AG08395 (cell line): Measurements from ENCODE around the gene MRGPRD.

Experiments used
- DNase-seq: peaks from one replicate; pipeline ENCODE4 v3.0.0; 2012; ENCODE audit warnings: mixed read lengths, low spot score

The MRGPRD gene

GRCh38 chr11:68946416-68947090 lies 34.2 kb downstream of the MRGPRD start:
- peak; percentile 97 for DNase-seq

DNA sequence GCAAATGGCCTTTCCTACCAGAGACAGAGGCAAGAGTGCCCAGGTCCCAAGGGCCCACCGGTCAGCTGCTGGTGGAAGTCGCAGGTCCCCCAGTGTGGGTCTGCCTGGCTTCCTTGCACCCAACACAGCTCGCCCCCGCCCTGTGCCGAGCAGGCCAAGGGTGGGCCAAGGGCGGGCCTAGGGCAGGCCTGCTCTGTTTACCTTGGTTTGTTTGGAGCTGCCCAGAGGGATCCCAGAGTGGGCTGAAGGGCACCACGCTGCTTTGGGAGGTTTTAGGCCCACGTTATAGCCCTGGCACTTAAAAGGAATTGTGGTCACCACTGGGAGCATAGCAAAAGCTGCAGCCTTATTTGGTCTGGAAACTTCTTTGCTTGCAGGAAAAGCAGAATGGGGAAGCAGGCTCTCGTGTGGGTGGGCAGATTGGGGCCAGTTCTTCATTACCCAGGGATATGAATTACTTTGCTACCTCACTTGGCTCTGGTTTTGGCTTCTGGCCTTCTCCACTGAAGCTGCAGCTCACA lies 38.0 kb downstream of the MRGPRD start:
- no peak for DNase-seq

DNA sequence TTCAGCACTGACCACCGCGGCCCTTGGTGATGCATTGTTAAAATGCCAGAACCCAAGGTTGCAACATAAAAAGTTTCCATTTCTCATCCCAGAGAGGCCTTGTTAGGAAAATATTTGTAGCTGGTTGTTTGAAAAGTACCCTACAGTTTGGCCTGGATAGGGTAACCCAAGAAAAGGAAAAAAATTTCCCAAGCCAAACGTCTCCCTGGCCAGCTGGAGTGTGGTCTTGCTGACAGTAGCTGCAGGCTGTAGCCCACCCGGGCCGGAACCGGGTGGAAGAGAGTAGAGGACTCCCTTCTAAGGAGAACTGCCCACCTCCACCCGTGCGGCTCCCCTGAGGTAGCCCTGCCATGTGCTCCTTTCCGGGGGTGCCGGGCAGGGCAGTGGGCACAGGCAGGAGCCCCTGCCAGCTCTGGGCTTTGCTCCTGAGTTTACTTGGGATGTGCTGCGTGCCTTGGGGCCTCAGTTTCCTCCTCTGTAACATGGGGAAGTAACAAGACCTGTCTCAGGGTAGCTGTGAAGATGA lies 38.6 kb downstream of the MRGPRD start:
- peak; percentile 26 for DNase-seq

DNA sequence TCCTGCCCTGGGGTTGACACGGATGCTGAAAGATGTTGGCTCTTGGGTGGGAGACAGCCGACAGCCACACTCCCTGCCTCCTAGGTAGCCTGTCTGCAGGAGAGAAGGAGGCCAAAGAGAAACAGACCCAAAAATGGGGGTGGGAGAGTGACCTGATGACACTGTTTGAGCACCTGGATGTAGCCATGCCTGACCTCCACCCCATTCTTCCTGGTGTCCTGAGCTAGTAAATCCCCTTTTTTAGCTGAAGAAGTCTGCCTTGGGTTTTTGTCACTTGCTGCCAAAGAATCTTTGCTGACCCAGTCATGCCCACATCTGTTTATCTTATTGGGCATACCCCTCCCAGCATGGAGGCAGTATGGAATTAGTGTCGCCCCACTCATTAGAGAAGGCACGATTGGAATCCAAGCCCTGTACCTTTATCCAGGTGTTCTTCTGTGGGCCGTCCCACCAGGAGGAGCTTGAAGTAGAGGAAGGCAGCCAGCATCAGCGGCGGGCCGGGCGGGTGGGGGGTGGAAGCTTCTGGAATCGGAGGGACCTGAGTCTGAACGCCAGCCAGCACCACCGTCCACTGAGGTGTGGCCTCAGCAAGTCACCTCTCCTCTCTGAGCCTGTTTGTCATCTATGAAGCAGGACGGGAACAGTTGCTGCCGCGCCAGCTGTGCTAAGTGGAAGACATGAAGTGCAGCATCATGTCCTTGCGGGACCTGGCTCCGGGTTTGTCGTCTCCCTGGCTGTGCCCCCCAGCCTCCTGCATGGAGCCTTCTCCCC lies 39.3 kb downstream of the MRGPRD start:
- DNase-seq: no peak

DNA sequence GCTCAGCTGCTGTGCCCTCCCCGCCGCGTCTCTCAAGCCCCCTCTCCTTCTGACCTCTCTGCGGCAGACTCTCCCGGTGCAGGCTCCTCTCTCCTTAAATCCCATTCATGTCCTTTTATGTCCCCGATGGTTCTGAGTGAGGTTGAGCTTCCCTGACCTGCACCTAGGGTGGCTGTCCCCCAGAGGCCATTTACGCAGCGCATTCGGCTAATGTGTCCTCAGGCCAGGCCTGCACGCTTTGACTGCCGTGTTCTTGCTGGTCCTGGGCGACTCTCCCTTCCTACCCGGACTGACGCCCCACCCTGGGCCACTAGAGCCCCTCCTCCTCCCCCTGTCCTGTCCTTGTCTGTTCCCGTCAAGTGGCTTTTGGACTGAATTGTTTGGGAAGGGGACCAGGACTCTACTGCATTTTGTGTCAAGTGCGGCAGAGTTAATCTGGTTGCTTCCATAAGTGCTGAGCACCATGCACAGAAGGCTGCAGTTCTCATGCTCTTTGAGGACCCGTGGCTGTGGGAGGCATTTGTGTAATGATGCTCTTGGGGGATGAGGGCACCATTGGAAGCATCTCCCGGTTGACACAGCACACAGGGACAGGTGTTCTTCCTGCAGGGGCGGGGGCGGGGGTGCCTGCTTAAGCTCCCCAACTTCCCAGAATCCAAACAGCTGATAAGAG lies 40.0 kb downstream of the MRGPRD start:
- no peak for DNase-seq

DNA sequence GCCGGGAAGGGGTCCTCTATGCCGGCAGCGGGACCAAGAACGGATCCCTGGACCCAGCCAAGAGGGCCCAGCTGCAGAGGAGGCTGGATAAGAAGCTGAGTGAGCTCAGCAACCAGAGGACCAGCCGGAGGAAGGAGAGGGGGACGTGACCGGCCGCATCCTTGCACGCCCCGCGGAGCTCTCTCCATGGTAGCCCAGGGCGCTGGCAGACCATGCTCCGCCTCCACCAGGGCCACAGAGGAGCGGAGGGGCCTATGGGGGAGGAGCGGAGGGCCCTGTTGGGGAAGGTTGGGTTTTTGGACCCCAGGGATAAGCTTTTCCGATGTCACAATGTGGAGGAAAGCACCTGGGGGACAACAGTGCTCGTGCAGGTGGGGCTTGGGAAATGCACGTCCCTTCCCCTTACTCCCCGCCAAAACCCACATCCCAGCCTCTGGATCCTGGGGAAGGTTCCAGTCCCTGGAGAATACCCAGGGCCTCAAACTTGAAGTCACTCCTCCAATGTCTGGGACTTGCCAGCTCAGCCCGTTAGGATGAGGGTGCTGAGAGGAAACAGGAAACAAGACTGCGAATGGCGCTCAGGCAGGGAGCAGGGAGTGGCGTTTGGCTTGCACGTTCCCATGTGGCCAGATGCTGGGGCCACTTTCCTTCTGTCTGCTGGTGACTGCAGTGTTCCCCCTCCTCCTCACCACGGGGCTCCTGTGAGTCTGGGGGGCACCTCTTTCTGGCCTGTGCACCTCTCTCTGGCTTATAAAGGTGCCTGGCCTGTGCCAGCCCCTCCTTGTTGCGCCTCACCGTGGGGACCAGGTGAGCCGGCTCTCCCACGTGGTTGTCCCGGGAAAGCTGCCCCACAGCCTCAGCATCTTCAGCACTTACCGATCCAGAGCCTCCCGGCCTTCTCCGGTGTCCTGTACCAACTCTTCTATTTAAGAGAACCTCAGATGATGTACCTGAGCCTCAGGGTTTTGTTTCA lies 40.9 kb downstream of the MRGPRD start:
- DNase-seq: no peak

DNA sequence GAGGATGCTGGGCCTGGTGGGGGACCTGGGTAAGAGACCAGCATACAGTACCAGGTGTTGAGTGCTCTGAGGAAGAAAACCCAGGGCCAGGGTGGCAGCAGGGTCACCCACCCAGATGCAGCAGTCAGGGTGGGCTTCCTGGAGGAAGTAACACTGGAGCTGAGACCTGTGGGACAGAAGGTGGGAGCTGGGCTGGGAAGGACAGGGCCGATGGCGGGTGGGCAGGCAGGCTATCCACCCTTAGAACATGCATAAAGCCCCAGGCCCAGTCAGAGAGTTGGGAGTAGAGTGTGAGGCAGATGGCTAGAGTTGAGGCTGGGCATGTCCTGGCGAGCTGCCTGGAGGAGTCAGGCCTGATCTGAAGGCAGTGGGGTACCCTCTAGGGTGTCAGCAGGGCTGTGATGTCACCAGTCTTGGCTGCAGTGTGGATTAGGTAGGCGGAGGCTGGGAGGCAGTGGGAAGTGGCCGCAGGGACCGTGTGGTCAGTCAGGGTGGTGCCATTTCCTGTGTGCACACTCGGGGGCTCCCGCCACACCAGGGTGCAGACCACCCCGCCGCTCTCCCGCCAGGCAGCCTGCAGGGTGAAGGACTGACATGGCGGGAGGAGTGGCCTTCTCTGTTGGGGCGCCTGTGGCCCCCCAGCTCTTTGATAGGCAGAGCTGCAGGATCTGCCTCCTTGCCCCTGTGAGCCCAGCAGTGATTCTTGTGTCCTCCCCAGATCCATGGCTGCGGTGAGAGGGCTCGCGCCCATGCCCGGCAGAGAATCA lies 41.8 kb downstream of the MRGPRD start:
- no peak for DNase-seq

- no peak for DNase-seq
These were observed 42.7 kb downstream of the MRGPRD start for GRCh38 chr11:68938088-68938487.

GRCh38 chr11:68936676-68937620 lies 43.8 kb downstream of the MRGPRD start:
- DNase-seq: no peak

GRCh38 chr11:68936358-68936636 lies 44.5 kb downstream of the MRGPRD start:
- DNase-seq: no peak

DNA sequence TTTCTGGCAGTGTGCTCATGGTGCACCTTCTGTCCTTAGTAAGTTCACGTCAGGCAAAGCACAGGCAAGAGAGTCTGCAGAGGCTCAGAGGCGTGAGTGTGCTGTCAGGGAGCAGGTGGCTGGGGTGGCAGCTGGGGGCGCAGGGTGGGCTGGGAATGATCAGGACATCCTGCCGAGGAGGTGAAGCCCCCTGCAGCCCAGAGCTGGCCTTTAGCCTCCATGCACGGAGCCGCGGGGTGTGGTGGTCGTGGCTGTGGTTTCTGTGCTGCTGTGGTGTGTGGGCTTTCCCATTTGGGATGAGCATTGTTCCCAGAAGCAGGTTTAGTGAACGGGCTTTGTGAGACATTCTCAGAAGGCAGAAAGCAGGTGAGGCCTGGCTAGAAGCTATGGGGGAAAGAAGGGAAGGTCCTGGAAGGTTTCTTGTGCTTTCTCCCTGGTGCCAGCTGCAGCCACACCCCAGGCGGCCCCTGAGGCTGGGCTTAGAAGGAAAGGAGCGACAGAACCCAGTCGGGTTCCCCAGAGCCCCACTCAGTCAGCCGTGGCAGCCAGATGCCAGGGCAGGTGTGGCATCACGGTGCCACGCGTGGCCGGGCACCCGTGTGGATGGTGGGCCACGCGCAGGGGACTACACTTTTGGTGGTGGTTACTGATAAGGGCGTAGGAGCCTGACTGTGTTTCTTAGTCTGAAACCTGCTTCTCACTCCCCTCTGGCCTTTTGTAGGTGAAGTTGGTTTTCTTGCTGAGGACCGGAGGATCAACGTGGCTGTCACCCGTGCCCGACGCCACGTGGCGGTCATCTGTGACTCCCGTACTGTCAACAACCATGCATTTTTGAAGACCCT lies 45.0 kb downstream of the MRGPRD start:
- no peak for DNase-seq

GRCh38 chr11:68935066-68935465 lies 45.7 kb downstream of the MRGPRD start:
- DNase-seq: no peak

DNA sequence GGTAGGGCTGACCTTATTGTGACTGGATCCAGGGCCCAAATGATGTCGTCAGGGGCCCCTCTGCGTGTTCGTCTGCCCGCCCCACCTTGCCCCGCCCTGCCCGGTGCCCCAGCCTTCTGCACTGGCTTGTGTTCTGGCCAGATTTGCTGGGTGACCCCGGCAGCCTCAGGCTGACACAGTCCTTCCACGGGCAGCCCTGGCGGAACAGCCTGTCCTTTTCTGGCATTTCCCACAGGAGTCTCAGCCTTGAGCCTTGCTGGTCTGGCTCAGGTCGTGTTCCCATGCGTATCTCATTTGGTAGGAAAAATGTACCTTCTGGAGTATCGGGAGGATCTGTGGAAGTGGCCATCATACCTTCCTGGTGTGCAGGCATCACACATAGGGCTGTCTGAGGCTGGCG lies 46.1 kb downstream of the MRGPRD start:
- DNase-seq: no peak

DNA sequence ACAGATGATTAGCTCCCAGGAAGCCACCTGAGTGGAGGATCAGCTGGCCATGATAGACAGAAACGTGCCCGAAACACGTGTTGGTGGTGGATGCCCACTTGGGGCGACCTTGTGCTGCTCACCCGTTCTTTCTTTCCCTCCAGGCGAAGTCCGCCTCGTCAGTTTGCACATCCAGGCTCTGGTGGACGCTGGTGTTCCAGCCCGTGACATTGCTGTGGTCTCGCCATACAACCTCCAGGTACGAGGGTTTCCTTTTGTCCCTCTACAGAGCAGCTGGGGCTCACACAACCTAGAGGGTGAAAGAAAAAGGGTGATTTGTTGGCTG lies 46.5 kb downstream of the MRGPRD start:
- DNase-seq: no peak

- no peak for DNase-seq
These were observed 47.0 kb downstream of the MRGPRD start for GRCh38 chr11:68933605-68934320.

- no peak for DNase-seq
These were observed 47.7 kb downstream of the MRGPRD start for GRCh38 chr11:68932933-68933577.

DNA sequence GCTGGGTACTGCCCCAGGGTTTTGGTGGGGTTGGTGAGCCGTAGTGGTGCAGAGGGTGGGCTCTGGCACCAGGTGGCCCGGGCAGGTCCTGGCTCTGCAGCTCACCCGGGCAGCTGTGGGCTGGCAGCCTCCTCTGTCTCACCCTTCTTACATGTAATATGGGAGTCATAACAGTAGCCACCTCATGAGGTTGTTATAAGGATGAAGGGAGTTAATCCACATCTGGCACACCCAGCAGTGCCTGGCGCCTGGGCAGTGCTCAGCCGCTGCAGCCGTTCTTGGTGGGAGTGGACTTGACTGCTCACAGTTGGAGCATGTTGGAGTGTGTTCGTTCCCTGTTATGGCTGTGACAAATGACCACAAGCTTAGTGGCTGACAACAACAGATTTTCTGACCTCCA lies 48.4 kb downstream of the MRGPRD start:
- DNase-seq: no peak

- DNase-seq: no peak
These were observed 48.9 kb downstream of the MRGPRD start for GRCh38 chr11:68931911-68932310.
